ENCODE results near the gene CKLF. TPM values are rescaled to one million over a fixed set of nuclear protein-coding genes. Genes with fewer than 3 reads are reported as not detected.

CKLF gene
- total RNA-seq, 1 donor from 2014 or later = 33.0 TPM

- no peak for FAIRE-seq
- DNase-seq (ENCODE audit: low spot score in 2 of 2) = no peak
Measured at GRCh38 chr16:66539623-66540469, 12.5 kb upstream of the CKLF start.

GRCh38 chr16:66541388-66542355 is 10.7 kb upstream of the CKLF start:
- DNase-seq (ENCODE audit: low spot score in 2 of 2) (no peak), FAIRE-seq (no peak)

GRCh38 chr16:66542396-66542795 is 10.0 kb upstream of the CKLF start:
- DNase-seq (ENCODE audit: low spot score in 2 of 2) (no peak), FAIRE-seq (no peak)

- FAIRE-seq (no peak), DNase-seq (ENCODE audit: low spot score in 2 of 2) (no peak)
Measured at GRCh38 chr16:66543541-66543940, 8.8 kb upstream of the CKLF start.

- FAIRE-seq = no peak
- no peak for DNase-seq (ENCODE audit: low spot score in 2 of 2)
Measured at GRCh38 chr16:66544016-66544757, 8.2 kb upstream of the CKLF start.

GRCh38 chr16:66547101-66547989 is 5.0 kb upstream of the CKLF start:
- DNase-seq (ENCODE audit: low spot score in 2 of 2) (no peak), FAIRE-seq (no peak)

- DNase-seq (ENCODE audit: low spot score in 2 of 2) (no peak), FAIRE-seq (no peak)
Measured at GRCh38 chr16:66548068-66548467, 4.3 kb upstream of the CKLF start.

GRCh38 chr16:66548868-66549267 is 3.5 kb upstream of the CKLF start:
- no peak for FAIRE-seq
- DNase-seq (ENCODE audit: low spot score in 2 of 2) = no peak

- DNase-seq (ENCODE audit: low spot score in 2 of 2) = peak; percentile 64 to 71
- FAIRE-seq = no peak
Measured at GRCh38 chr16:66549284-66550131, 2.9 kb upstream of the CKLF start, which contains the start of gene TK2. Gene TK2, minus strand, starts transcription at chr16:66550122. Its CDS starts 61 bp downstream, at chr16:66550061.

GRCh38 chr16:66551348-66551759 is 1.0 kb upstream of the CKLF start:
- no peak for FAIRE-seq
- peak in 1 of 2 donors; percentile 39 for DNase-seq (ENCODE audit: low spot score in 2 of 2)

GRCh38 chr16:66551788-66552285 is 539 bp upstream of the CKLF start:
- FAIRE-seq (no peak), DNase-seq (ENCODE audit: low spot score in 2 of 2) (no peak)

- no peak for FAIRE-seq
- DNase-seq (ENCODE audit: low spot score in 2 of 2) = no peak
Measured at GRCh38 chr16:66553223-66553622, 847 bp downstream of the CKLF start.

GRCh38 chr16:66554021-66554420 is 1.6 kb downstream of the CKLF start:
- FAIRE-seq (no peak), DNase-seq (ENCODE audit: low spot score in 2 of 2) (no peak)

GRCh38 chr16:66554495-66554894 is 2.1 kb downstream of the CKLF start:
- DNase-seq (ENCODE audit: low spot score in 2 of 2) = no peak
- FAIRE-seq = no peak

GRCh38 chr16:66560107-66560506 is 7.7 kb downstream of the CKLF start:
- DNase-seq (ENCODE audit: low spot score in 2 of 2) (no peak), FAIRE-seq (no peak)

GRCh38 chr16:66561381-66562080 is 9.2 kb downstream of the CKLF start:
- FAIRE-seq (no peak), DNase-seq (ENCODE audit: low spot score in 2 of 2) (no peak)

GRCh38 chr16:66562409-66562808 is 10.0 kb downstream of the CKLF start:
- no peak for FAIRE-seq
- DNase-seq (ENCODE audit: low spot score in 2 of 2) = no peak

GRCh38 chr16:66562986-66563385 is 10.6 kb downstream of the CKLF start:
- DNase-seq (ENCODE audit: low spot score in 2 of 2) = no peak
- FAIRE-seq = no peak

Data from frontal cortex (tissue), 4 donors.